GM19023 (cell line): Measurements from ENCODE around the gene RAB3GAP1.

Source experiments
- ATAC-seq: cut with Tn5 transposase; IDR thresholded peaks from one replicate; pipeline ENCODE4 v1.9.1; 2021; ENCODE audit warnings: mild to moderate bottlenecking, moderate library complexity; ENCODE audit not compliant: unreplicated experiment

The RAB3GAP1 gene

GRCh38 chr2:135208016-135208415 lies 155.9 kb downstream of the RAB3GAP1 start:
- no peak for ATAC-seq

GRCh38 chr2:135212757-135213156 lies 160.7 kb downstream of the RAB3GAP1 start:
- no peak for ATAC-seq

GRCh38 chr2:135218426-135218825 lies 166.3 kb downstream of the RAB3GAP1 start:
- ATAC-seq = no peak

DNA sequence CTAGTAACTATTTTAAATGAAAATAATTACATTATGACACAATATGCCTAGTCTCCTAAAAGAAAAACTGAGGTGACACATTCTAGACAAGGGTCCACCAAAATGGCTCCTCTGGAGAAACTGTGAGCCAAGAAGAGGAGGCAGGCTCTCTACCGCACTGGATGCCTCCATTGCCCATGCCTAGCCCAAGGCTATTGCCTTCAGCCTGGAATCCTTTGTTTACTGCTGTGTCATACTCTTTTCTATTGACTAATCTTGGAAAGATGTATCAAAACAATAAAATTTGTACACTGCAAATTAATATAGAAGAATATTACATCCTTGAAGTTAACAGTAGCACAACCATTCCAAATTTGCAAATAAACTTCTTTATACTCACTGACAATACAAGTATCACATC lies 167.1 kb downstream of the RAB3GAP1 start:
- ATAC-seq = no peak
